GM21737 (cell line): ENCODE data around the gene KCNC2.

Source experiments
- ATAC-seq: cut with Tn5 transposase; IDR thresholded peaks from one replicate; pipeline ENCODE4 v1.9.1; 2021; ENCODE audit warnings: mild to moderate bottlenecking, moderate library complexity; ENCODE audit not compliant: unreplicated experiment

Gene KCNC2

GRCh38 chr12:75065482-75065881 lies 144.2 kb downstream of the KCNC2 start:
- no peak for ATAC-seq

- no peak for ATAC-seq
Measured at GRCh38 chr12:75062691-75063090, 146.9 kb downstream of the KCNC2 start.

- ATAC-seq = no peak
Measured at GRCh38 chr12:75058228-75058627, 151.4 kb downstream of the KCNC2 start.

GRCh38 chr12:75048767-75049166 lies 160.9 kb downstream of the KCNC2 start:
- ATAC-seq = no peak

- no peak for ATAC-seq
Measured at GRCh38 chr12:75047885-75048525, 161.6 kb downstream of the KCNC2 start.

GRCh38 chr12:75042125-75042524 lies 167.5 kb downstream of the KCNC2 start:
- ATAC-seq = no peak

- ATAC-seq = no peak
Measured at GRCh38 chr12:75041472-75041871, 168.2 kb downstream of the KCNC2 start.

GRCh38 chr12:75020068-75020557 lies 189.5 kb downstream of the KCNC2 start:
- ATAC-seq = no peak

- no peak for ATAC-seq
Measured at GRCh38 chr12:75011120-75011519, 198.5 kb downstream of the KCNC2 start.

- no peak for ATAC-seq
Measured at GRCh38 chr12:75007133-75007532, 202.5 kb downstream of the KCNC2 start.

- no peak for ATAC-seq
Measured at GRCh38 chr12:75000120-75000519, 209.5 kb downstream of the KCNC2 start.

GRCh38 chr12:74999474-74999873 lies 210.2 kb downstream of the KCNC2 start:
- no peak for ATAC-seq
